GM12865 (cell line): Measurements from ENCODE around the gene MFRP.
A peak's percentile ranks its signal among the peaks of the same experiment; 100 is the strongest.

Source experiments
- DNase-seq: peaks from one replicate; pipeline ENCODE4 v3.0.0; 2010; ENCODE audit warnings: low read depth
- H3K4me3 ChIP-seq: 2 replicates; pipeline ENCODE4 v1.5.1; 2011; ENCODE audit warnings: mild to moderate bottlenecking, low read depth, low read length, control low read depth
- TF ChIP-seq, protein P1 (sequence below): IDR thresholded peaks from 2 replicates; pipeline ENCODE4 v1.5.1; 2011; ENCODE audit warnings: low read length, control low read depth, low read depth, inconsistent platforms; ENCODE audit not compliant: insufficient read depth; ENCODE audit errors: missing control alignments

The MFRP gene

DNA sequence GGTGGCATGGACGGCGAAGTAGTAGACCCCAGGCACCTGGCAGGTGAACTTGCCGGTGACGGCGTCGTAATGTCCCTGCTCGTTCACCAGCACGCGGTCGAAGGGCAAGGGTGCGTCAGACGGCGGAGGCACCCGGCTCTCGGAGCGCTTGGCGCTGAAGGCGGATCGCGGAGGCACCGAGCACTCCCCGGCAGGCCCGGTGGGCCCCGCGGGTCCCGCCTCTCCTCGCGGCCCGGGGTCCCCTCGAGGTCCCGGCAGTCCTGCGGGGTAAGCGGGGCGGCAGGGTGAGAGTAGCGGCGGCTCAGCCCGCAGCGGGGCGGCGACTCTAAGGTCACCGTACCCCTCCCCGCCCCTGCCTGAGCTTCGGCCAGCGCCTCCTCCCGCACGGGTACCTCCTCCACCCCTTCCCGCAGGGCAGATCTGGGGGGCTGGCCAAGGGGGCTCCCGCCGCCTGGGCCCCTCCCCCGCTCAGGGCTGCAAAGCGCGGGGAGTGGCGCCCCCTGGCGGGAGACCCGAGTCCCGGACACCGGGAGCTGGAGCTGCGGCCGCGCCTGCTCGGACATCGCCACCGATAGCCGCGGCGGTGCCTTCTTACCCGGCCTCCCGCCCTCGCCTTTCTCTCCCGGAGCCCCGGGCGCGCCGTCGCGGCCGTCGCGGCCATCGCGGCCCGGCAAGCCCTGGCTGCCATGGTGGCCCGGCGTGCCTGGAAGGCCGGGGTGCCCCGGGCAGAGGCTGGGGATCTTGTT lies 6.7 kb downstream of the MFRP start:
- no peak overlapping the region for H3K4me3 ChIP-seq
- TF ChIP-seq, protein P1, sequence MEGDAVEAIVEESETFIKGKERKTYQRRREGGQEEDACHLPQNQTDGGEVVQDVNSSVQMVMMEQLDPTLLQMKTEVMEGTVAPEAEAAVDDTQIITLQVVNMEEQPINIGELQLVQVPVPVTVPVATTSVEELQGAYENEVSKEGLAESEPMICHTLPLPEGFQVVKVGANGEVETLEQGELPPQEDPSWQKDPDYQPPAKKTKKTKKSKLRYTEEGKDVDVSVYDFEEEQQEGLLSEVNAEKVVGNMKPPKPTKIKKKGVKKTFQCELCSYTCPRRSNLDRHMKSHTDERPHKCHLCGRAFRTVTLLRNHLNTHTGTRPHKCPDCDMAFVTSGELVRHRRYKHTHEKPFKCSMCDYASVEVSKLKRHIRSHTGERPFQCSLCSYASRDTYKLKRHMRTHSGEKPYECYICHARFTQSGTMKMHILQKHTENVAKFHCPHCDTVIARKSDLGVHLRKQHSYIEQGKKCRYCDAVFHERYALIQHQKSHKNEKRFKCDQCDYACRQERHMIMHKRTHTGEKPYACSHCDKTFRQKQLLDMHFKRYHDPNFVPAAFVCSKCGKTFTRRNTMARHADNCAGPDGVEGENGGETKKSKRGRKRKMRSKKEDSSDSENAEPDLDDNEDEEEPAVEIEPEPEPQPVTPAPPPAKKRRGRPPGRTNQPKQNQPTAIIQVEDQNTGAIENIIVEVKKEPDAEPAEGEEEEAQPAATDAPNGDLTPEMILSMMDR, result peak; percentile 68
- no peak for DNase-seq

DNA sequence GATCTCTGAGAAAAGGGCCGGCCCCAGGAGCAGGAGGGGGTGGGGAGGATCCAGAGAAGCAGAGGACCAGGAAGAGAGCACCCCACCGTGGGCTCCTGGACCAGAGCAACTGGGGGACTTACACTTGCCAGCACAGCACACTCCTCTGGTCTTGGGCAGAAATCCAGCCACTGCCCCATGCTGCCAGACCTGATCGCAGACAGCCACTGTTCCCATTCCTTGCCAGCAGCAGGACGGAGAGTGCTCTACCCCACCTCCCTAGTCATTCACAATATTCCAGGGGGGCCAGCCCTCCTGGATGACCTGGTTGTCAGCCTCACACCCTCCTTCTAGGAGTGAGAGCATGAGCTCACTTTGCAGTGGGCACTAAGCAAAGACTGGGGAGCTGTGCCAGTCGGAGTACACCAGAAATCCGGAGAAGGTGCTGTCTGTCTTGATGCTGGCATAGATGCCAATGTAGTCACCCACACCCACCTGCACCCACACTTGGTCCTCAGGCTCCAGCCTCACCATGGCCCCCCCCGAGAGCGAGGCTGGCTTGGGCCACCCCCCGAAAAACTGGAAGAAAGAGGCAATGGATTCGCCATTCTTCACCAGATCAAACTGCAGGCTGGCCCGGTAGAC lies 7.4 kb downstream of the MFRP start:
- DNase-seq, result no peak
- no peak overlapping the region for H3K4me3 ChIP-seq
- TF ChIP-seq, protein P1, result no peak

DNA sequence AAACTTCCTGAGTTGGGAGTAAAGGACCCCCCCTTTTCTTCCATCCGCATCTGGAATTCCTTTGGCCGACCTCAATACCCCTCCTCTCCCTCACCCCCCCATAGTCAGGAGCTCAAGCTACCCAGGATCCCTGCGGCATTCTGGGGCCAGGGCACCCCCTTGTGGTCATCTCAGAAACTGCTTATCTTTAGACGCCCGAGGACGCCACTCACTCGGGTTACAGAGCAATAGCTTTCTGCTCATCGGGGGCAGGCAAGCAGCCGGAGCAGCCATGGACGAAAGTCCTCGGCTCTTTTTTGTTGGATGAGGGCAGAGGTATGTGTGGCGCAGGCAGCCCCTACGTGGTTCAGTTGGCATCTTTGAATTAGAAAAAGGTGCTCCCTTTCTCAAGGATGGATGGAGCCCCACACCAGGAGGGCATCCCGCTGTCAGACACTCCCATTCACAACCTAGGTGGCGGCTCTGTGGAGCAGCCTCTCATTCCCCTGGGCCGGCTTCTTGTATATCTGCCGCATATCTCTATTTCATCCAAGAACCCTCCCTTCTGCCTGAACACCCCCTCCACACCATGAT lies 8.1 kb downstream of the MFRP start:
- H3K4me3 ChIP-seq, result no peak overlapping the region
- peak; percentile 71 for DNase-seq
- TF ChIP-seq, protein P1, result peak; percentile 85

DNA sequence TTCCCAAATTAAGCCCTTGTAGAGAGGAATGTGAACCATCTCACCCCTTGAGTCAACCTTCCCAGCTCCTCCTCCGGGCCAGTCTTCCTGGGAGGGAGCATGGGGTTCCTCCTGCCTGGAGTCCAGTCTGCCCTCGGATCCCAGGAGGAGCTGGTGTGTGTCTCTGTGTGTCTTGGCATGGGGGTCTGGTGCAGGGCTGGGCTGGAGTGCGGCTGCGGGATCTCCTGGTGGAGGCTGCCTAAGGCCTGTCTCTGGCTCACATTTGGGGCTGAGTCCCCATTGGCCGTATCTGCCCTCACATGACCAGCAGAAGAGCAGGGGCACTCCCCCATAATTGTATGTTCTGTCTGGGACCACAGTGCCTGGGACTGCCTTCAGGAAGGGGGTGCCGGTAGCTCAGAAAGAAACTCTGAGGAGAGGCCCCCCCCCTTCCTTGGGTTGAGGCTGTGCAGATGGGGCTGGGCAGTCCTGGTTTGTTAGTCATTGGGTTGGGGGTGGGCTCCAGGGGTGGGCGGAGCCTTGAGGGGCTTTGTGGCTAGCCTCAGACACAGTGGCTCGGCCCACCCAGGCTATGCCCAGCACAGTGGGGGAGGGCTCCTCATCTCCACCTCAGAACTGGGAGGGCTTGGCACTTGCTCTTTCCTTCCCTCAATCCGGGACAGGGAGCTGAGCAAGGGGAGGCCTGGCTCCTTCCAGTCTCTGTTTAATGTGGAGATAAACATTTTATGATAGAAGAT lies 8.8 kb downstream of the MFRP start:
- no peak for DNase-seq
- no peak overlapping the region for H3K4me3 ChIP-seq
- TF ChIP-seq, protein P1, result no peak

DNA sequence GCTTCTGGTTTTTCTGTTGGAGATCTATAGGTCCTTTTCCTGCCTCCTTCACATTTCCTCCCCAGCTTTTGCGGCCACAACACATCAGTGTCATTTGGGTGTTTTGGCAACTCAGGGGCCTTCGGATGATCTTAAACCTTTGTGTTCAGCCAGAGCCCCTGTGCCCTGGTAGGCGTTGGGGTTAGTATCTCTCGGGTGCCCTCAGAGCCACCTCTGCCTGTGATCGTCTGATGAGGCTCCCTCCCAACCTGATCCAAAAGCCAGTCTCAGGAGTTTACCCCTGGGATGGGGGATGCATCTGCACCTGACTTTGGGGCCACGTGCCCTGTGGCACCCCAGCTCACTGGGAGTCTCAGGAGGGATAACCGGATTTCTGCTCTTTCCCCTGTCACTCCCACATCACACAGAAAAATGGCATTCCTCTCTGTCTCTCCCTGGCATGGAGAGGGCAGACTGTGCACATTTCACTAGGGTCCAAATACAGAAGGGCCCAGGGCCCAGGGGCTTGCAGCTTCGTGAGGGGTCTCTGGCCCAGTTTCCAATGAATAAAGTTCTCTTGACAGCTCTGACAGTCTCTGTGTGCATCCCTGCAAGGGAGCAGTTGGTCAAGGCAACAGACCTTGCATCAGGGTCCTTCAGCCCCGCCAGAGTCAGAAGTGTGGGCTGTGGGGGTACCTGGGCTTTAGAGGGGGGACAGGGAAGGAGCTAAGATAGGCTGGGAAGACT lies 9.6 kb downstream of the MFRP start:
- no peak for DNase-seq
- TF ChIP-seq, protein P1, result no peak
- H3K4me3 ChIP-seq, result no peak overlapping the region

DNA sequence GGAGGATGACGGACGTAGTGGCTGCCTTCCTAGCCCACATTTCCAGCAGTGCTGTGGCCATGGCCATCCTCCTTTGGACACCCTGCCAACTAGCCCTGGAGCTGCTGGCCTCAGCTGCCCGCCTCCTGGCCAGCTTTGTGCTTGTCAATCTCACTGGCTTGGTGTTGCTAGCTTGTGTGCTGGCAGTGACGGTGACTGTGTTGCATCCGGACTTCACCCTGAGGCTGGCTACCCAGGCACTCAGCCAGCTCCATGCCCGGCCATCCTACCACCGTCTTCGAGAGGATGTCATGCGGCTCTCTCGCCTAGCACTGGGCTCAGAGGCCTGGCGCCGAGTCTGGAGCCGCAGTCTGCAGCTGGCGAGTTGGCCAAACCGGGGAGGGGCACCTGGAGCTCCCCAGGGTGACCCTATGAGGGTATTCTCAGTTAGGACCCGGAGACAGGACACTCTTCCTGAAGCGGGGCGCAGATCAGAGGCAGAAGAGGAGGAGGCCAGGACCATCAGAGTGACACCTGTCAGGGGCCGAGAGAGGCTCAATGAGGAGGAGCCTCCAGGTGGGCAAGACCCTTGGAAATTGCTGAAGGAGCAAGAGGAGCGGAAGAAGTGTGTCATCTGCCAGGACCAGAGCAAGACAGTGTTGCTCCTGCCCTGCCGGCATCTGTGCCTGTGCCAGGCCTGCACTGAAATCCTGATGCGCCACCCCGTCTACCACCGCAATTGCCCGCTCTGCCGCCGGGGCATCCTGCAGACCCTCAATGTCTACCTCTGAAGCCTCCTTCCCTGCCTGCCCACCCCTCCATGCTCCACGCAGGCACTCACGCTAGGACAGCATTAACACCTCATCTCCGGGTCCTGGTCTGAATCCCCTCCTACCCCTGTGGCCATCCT lies 10.6 kb downstream of the MFRP start:
- no peak overlapping the region for H3K4me3 ChIP-seq

More for the DNA sequence above, 10.6 kb downstream of the MFRP start:
- no peak for DNase-seq
- TF ChIP-seq, protein P1, result no peak
